ENCODE data around the gene MAPK8IP3. TPM values are rescaled to one million over a fixed set of nuclear protein-coding genes. Genes with fewer than 3 reads are reported as not detected.
A peak's percentile ranks its signal among the peaks of the same experiment; 100 is the strongest.
"Not testable (repeated sequence)": the region's sequence is repeated elsewhere in the genome, so short reads cannot be mapped to it uniquely, and the experiment has no call there.

MAPK8IP3 gene
- total RNA-seq, 6 experiments from 2014 or later = 34.3 to 39.9 (median 37.1) TPM

- DNase-seq = no peak
- Mint-ChIP-seq H3K27ac (no peak overlapping the region), H3K9me3 (no peaks in the 10 kb centered on the region), H3K36me3 (ENCODE audit: low read depth) (no peaks in the 10 kb centered on the region), H3K4me1 (ENCODE audit: low read depth) (peaks cover 26% of the 10 kb centered on the region), H3K4me3 (no peak overlapping the region), H3K27me3 (ENCODE audit: insufficient read depth) (no peaks in the 10 kb centered on the region; the same call in 1 of the 2 replicates)
- TF ChIP-seq, protein P1, sequence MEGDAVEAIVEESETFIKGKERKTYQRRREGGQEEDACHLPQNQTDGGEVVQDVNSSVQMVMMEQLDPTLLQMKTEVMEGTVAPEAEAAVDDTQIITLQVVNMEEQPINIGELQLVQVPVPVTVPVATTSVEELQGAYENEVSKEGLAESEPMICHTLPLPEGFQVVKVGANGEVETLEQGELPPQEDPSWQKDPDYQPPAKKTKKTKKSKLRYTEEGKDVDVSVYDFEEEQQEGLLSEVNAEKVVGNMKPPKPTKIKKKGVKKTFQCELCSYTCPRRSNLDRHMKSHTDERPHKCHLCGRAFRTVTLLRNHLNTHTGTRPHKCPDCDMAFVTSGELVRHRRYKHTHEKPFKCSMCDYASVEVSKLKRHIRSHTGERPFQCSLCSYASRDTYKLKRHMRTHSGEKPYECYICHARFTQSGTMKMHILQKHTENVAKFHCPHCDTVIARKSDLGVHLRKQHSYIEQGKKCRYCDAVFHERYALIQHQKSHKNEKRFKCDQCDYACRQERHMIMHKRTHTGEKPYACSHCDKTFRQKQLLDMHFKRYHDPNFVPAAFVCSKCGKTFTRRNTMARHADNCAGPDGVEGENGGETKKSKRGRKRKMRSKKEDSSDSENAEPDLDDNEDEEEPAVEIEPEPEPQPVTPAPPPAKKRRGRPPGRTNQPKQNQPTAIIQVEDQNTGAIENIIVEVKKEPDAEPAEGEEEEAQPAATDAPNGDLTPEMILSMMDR (IDR thresholded peaks at IDR 0.05) = no peak
These were observed 7.3 kb downstream of the MAPK8IP3 start for GRCh38 chr16:1713331-1713730.

- no peaks in the 10 kb centered on the region for H3K36me3 Mint-ChIP-seq (ENCODE audit: low read depth)
- no peak overlapping the region for H3K27ac Mint-ChIP-seq
- H3K4me1 Mint-ChIP-seq (ENCODE audit: low read depth) = peaks cover 21% of the 10 kb centered on the region
- TF ChIP-seq, protein P1 (IDR thresholded peaks at IDR 0.05) = no peak
- no peak for DNase-seq
- H3K9me3 Mint-ChIP-seq = no peaks in the 10 kb centered on the region
- H3K27me3 Mint-ChIP-seq (ENCODE audit: insufficient read depth) = no peaks in the 10 kb centered on the region; the same call in 1 of the 2 replicates
- H3K4me3 Mint-ChIP-seq = no peak overlapping the region
These were observed 7.9 kb downstream of the MAPK8IP3 start for GRCh38 chr16:1713933-1714332.

- H3K9me3 Mint-ChIP-seq = no peaks in the 10 kb centered on the region
- DNase-seq = no peak
- no peak overlapping the region for H3K4me3 Mint-ChIP-seq
- peaks cover 18% of the 10 kb centered on the region for H3K4me1 Mint-ChIP-seq (ENCODE audit: low read depth)
- TF ChIP-seq, protein P1 (IDR thresholded peaks at IDR 0.05) = no peak
- no peak overlapping the region for H3K27ac Mint-ChIP-seq
- H3K27me3 Mint-ChIP-seq (ENCODE audit: insufficient read depth) = no peaks in the 10 kb centered on the region; the same call in 1 of the 2 replicates
- peaks cover 1% of the 10 kb centered on the region; the same call in 1 of the 2 replicates for H3K36me3 Mint-ChIP-seq (ENCODE audit: low read depth)
These were observed 9.2 kb downstream of the MAPK8IP3 start for GRCh38 chr16:1715220-1715619.

GRCh38 chr16:1718236-1718635, 12.2 kb downstream of the MAPK8IP3 start:
- H3K27ac Mint-ChIP-seq; DNase-seq; H3K36me3 Mint-ChIP-seq (ENCODE audit: low read depth); H3K27me3 Mint-ChIP-seq (ENCODE audit: insufficient read depth); H3K9me3 Mint-ChIP-seq; H3K4me3 Mint-ChIP-seq: not testable (repeated sequence)
- peaks cover 29% of the 10 kb centered on the region for H3K4me1 Mint-ChIP-seq (ENCODE audit: low read depth)

- H3K9me3 Mint-ChIP-seq; H3K36me3 Mint-ChIP-seq (ENCODE audit: low read depth); H3K4me3 Mint-ChIP-seq; H3K27ac Mint-ChIP-seq; H3K27me3 Mint-ChIP-seq (ENCODE audit: insufficient read depth); DNase-seq: not testable (repeated sequence)
- H3K4me1 Mint-ChIP-seq (ENCODE audit: low read depth) = peaks cover 31% of the 10 kb centered on the region
These were observed 13.7 kb downstream of the MAPK8IP3 start for GRCh38 chr16:1719559-1720229.

GRCh38 chr16:1721372-1721771, 15.4 kb downstream of the MAPK8IP3 start:
- H3K27ac Mint-ChIP-seq = peak overlapping the region; percentile 85

More at GRCh38 chr16:1721372-1721771, 15.4 kb downstream of the MAPK8IP3 start:
- DNase-seq = no peak
- Mint-ChIP-seq H3K36me3 (ENCODE audit: low read depth) (peaks cover 9% of the 10 kb centered on the region; the same call in 1 of the 2 replicates), H3K27me3 (ENCODE audit: insufficient read depth) (peaks cover 4% of the 10 kb centered on the region; the same call in 1 of the 2 replicates), H3K9me3 (no peaks in the 10 kb centered on the region), H3K4me3 (no peak overlapping the region; the same call in 1 of the 2 replicates), H3K4me1 (ENCODE audit: low read depth) (peaks cover 31% of the 10 kb centered on the region)
- TF ChIP-seq, protein P1 (IDR thresholded peaks at IDR 0.05) = no peak

All from HFFc6 (cell line).